ENCODE measurements around the gene HEXB. TPM values are rescaled to one million over a fixed set of nuclear protein-coding genes. Genes with fewer than 3 reads are reported as not detected.

HEXB gene
- total and polyA plus RNA-seq, 9 of the 15 experiments (the other 6 are each of a cell fraction or from before 2014, with no cell fraction given), result 22.9 to 158 (median 108) TPM

DNA sequence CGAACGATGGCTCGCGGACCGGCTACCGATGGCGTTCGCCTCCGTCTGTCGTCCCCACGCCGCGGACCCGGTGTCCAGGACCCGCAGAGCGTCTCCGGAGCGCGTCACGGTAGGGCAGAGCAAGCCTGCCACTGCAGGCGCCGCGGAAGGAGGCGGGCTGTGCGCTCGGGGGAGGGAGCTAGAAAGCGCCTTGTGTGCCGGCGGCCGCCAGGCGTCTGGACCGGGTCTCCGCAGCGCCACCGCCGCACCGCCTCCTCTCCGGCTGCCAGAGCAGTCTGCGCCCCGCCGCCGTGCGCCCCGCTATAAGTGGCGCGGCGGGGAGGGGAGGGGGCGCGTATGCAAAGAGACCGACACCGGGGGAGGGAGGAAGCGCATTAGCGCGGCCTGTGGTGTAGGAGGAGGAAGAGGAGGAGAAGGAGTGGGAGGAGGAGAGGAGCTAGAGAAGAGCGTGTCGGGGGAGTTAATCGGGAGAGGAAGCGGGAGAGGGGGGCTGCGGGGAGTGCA, 44.5 kb upstream of the HEXB start, which contains the start of gene ENC1 (continued):
- TF ChIP-seq DDX20 (tag; IDR thresholded peaks at IDR 0.05; ENCODE audit: low read depth) (no peak), HDAC6 (IDR thresholded peaks at IDR 0.05; ENCODE audit: low read depth, low read length) (0 out of 2 replicates have a peak, but pooled peaks have one; percentile 83), SP1 (CRISPR knock-in tag; IDR thresholded peaks at IDR 0.05) (peak; percentile 69), ZNF384 (IDR thresholded peaks at IDR 0.05; ENCODE audit: low read depth, low read length) (no peak), SUPT5H (IDR thresholded peaks at IDR 0.05) (no peak), PTBP1 (IDR thresholded peaks at IDR 0.05; ENCODE audit: low read depth, low read length) (no peak), ZNF253 (CRISPR knock-in tag; conservative IDR thresholded peaks at IDR 0.05) (no peak), ARID2 (IDR thresholded peaks at IDR 0.05) (no peak), ZNF717 (CRISPR knock-in tag; IDR thresholded peaks at IDR 0.05) (no peak), ZNF408 (CRISPR knock-in tag; IDR thresholded peaks at IDR 0.05; ENCODE audit: low read depth) (no peak), ZC3H8 (IDR thresholded peaks at IDR 0.05) (no peak), XRCC5 (IDR thresholded peaks at IDR 0.05; ENCODE audit: low read depth, low read length) (no peak; the same call in 1 of the 2 replicates), BMI1 (IDR thresholded peaks at IDR 0.05; ENCODE audit: low read length) (no peak), ZKSCAN1 (IDR thresholded peaks at IDR 0.05; ENCODE audit: low read depth, low read length) (no peak), SMAD3 (CRISPR knock-in tag; conservative IDR thresholded peaks at IDR 0.05) (no peak), RBBP5 (IDR thresholded peaks at IDR 0.05; ENCODE audit: borderline replicate concordance, insufficient read depth, low read length, poor library complexity, severe bottlenecking) (peak; percentile 12), GTF2A2 (tag; IDR thresholded peaks at IDR 0.05) (no peak), ATF1 (CRISPR knock-in tag; IDR thresholded peaks at IDR 0.05) (no peak), ATF1 (tag; IDR thresholded peaks at IDR 0.05) (no peak), POLR2B (IDR thresholded peaks at IDR 0.05; ENCODE audit: low read depth, partially characterized antibody) (no peak), MAFG (tag; conservative IDR thresholded peaks at IDR 0.05) (no peak), RNF2 (IDR thresholded peaks at IDR 0.05) (peak; percentile 36; the same call in 1 of the 2 replicates), HMG20A (CRISPR knock-in tag; conservative IDR thresholded peaks at IDR 0.05) (no peak), RBM15 (IDR thresholded peaks at IDR 0.05; ENCODE audit: insufficient read depth, low read length) (no peak), BRD9 (IDR thresholded peaks at IDR 0.05; ENCODE audit: low read depth, partially characterized antibody) (no peak), ERF (CRISPR knock-in tag; IDR thresholded peaks at IDR 0.05) (no peak), GABPB1 (CRISPR knock-in tag; IDR thresholded peaks at IDR 0.05) (peak; percentile 57; the same call in 1 of the 2 replicates)
- TF ChIP-seq, protein P1, sequence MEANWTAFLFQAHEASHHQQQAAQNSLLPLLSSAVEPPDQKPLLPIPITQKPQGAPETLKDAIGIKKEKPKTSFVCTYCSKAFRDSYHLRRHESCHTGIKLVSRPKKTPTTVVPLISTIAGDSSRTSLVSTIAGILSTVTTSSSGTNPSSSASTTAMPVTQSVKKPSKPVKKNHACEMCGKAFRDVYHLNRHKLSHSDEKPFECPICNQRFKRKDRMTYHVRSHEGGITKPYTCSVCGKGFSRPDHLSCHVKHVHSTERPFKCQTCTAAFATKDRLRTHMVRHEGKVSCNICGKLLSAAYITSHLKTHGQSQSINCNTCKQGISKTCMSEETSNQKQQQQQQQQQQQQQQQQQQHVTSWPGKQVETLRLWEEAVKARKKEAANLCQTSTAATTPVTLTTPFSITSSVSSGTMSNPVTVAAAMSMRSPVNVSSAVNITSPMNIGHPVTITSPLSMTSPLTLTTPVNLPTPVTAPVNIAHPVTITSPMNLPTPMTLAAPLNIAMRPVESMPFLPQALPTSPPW (CRISPR knock-in tag; IDR thresholded peaks at IDR 0.05), result peak; percentile 75
- TF ChIP-seq, protein P2, sequence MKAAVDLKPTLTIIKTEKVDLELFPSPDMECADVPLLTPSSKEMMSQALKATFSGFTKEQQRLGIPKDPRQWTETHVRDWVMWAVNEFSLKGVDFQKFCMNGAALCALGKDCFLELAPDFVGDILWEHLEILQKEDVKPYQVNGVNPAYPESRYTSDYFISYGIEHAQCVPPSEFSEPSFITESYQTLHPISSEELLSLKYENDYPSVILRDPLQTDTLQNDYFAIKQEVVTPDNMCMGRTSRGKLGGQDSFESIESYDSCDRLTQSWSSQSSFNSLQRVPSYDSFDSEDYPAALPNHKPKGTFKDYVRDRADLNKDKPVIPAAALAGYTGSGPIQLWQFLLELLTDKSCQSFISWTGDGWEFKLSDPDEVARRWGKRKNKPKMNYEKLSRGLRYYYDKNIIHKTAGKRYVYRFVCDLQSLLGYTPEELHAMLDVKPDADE (conservative IDR thresholded peaks at IDR 0.05; ENCODE audit: control insufficient read depth, low read depth, low read length), result no peak
- TF ChIP-seq, protein P3, sequence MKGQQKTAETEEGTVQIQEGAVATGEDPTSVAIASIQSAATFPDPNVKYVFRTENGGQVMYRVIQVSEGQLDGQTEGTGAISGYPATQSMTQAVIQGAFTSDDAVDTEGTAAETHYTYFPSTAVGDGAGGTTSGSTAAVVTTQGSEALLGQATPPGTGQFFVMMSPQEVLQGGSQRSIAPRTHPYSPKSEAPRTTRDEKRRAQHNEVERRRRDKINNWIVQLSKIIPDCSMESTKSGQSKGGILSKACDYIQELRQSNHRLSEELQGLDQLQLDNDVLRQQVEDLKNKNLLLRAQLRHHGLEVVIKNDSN (CRISPR knock-in tag; IDR thresholded peaks at IDR 0.05), result no peak
